Measurements from ENCODE around the gene SLC36A2.
A peak's percentile ranks its signal among the peaks of the same experiment; 100 is the strongest.
"Not testable (repeated sequence)": the region's sequence is repeated elsewhere in the genome, so short reads cannot be mapped to it uniquely, and the experiment has no call there.

Gene SLC36A2

DNA sequence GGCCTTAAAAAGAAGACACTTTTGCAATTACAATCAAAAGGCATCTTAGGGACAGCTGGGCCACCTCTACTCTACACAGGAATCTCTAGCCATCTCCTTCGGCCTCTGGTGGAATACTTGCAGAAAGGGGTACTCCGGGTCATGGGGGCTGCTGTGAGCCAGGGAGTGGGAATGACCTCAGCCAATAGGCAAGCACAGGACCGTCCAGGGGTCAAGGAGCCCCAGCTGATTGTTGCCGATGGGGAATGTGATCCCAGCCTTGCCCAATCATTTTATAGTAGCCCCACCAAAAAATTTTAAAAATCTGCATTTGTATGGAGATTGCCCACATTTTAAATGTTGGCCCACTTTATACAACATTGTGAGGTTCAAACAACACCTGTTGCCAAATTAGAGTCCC is 26.9 kb downstream of the SLC36A2 start:
- DNase-seq, result no peak

GRCh38 chr5:151318850-151319732 is 28.3 kb downstream of the SLC36A2 start:
- no peak for DNase-seq

- no peak for DNase-seq
Observed at GRCh38 chr5:151317871-151318270, 29.5 kb downstream of the SLC36A2 start.

GRCh38 chr5:151315998-151316597 is 31.3 kb downstream of the SLC36A2 start:
- peak; percentile 49 for DNase-seq

- DNase-seq, result no peak
Observed at GRCh38 chr5:151313357-151313756, 34.0 kb downstream of the SLC36A2 start.

- DNase-seq, result no peak
Observed at GRCh38 chr5:151312756-151313324, 34.5 kb downstream of the SLC36A2 start.

- no peak for DNase-seq
Observed at GRCh38 chr5:151310932-151311331, 36.4 kb downstream of the SLC36A2 start.

- DNase-seq, result not testable (repeated sequence)
Observed at GRCh38 chr5:151309821-151310220, 37.5 kb downstream of the SLC36A2 start.

- DNase-seq, result not testable (repeated sequence)
Observed at GRCh38 chr5:151309266-151309665, 38.1 kb downstream of the SLC36A2 start.

DNA sequence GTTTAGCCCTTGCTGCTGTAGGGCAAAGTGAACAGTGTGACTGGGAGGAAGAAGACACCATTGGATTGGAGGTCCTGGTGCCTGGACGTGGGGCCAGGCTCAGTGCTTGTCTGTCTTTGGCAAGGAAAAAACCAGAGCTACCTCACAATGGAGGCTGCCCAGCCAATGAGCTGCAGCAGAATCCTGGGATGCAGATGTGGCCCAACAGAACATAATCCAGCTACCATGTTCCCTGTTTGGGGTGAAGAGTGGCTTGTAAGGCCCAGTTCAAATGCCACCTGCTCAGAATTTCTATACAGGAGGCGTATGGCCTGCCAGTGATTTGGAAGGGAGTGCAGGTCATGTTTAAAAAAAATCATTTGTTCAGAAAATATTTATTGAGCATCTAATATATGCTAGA is 43.7 kb downstream of the SLC36A2 start, which contains the start of gene SLC36A3:
TSS of gene SLC36A3 (minus strand) at position 101 of the 400 bp plus-strand sequence. CDS start 412 bp downstream, outside the sequence.
- DNase-seq, result no peak

GRCh38 chr5:151298063-151298855 is 49.1 kb downstream of the SLC36A2 start:
- no peak for DNase-seq

GRCh38 chr5:151296974-151297373 is 50.4 kb downstream of the SLC36A2 start:
- no peak for DNase-seq

GRCh38 chr5:151296478-151296830 is 50.9 kb downstream of the SLC36A2 start:
- DNase-seq, result no peak

DNA sequence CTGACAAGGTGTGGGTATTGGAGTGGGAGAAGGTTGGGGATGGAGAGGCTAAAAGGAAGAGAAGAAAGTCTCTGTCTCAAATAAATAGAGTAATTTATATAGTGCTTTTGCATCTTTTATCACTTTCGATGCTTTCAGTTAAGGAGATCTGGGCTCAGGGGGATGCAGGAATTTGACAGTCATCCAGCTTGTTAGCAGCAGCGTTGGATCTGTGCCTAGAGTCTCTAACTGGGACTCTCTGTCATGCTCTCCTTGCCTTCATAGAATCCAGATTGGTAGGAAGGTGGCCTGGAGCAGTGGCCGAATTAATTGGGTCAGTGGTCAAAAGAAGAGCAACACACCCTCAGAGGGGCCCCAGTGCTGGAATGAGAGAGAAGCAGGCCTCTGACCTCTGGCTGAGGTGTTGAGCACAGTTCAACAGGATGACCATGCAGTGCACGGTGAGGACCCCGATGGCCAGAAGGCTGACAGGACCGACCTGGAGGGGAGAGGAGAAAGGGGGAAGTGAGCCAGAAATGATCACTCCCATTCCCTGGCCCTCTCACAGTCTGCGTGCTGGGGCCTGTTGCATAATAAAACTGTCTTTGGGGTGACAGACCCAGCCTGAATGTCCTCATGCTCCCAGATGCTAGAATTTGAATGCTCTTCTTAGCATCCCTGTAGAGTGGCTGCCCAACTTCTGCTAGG is 51.4 kb downstream of the SLC36A2 start:
- DNase-seq, result no peak

DNA sequence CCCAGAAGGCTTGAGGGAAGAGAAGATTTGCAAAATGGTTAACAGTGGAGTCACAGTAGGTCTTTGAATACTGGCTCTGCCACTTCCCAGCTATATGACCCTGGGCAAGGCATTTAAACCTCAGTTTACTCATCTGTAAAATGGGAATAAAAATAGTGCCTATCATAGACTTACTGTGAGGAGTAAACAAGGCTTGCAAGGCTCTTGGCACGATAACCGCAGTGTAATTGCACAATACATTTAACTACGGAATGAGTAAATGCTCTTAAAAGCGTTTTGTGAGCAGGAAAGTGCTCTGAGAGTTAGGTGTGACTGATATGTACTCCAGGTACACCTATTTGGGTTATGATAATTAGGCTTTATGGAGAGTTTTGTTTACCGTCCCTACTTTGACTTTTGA is 52.2 kb downstream of the SLC36A2 start:
- no peak for DNase-seq

GRCh38 chr5:151293624-151294023 is 53.7 kb downstream of the SLC36A2 start:
- DNase-seq, result no peak

- no peak for DNase-seq
Observed at GRCh38 chr5:151288180-151288579, 59.2 kb downstream of the SLC36A2 start.

GRCh38 chr5:151286246-151286645 is 61.1 kb downstream of the SLC36A2 start:
- DNase-seq, result no peak

- DNase-seq, result no peak
Observed at GRCh38 chr5:151285683-151286082, 61.7 kb downstream of the SLC36A2 start.

DNA sequence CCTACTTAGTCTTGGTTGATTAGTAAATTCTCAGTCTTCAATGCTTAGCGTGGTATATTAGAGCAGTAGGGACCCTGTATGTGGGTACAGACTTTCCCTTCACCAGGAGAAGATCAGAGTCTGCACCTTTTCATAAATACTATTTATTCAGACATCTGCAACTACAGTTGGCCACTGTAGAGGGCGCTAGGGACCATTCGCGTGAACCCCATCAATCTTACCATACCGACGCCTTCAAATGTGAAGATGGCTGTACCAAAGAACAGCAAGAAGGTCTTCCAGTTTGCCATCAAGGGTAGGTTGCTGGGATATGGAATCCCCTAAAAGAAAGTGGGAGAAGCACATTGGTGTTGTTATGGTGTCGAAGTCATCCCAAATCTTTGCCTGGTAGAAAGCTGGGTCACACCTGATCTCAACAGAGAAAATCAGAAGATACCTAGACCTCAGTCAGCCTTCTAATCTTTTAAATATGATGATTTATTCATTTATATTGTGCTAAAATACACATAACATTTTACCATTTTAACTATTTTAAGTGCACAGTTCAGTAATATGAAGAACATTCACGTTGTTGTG is 62.9 kb downstream of the SLC36A2 start:
- DNase-seq, result no peak

GRCh38 chr5:151283120-151283825 is 64.1 kb downstream of the SLC36A2 start:
- no peak for DNase-seq
